Stimulated activated naive CD4-positive, alpha-beta T cell (primary cell): ENCODE measurements around the gene SSBP3.

ENCODE experiments used
- DNase-seq, 6 experiments: peaks; one replicate each; lab custom pipeline; 2025; lab: John Stamatoyannopoulos, UW

The SSBP3 gene

DNA sequence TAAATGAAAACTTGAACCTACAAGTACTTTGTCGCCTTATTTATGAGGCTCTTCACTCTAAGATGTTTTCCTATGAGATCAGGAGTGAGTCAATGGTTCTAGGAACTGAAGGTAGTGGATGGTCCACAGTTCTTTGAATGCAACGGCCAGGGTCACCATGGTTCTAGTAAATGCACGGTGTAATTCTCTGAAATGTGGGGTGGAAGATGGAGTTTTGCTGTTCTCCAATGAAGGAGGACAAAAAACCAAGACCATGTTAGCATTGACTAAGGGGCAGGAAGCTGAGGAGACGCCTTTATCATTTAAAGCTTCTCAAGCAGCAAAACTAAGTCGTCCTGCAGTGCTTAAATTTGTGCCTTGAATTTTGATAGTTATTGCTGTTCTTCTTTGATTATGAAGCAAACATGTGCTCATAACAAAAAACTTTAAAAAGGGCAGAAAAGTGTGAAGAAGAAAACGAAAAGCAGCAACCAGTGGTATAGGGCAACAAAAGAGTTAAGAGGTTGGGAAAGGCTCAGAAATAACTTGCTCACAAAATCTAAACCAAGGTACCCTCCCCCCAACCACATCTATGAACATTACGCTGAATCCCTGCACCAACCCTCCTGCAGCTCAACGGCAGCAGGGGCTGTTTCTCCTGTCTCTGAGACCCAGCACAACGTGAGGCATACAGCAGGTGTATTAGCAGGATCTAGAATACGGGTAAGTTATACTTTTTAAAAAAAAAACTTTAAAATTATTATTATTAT lies 121.2 kb downstream of the SSBP3 start:
- DNase-seq, result peak; percentile 26 to 81 (median 64)

DNA sequence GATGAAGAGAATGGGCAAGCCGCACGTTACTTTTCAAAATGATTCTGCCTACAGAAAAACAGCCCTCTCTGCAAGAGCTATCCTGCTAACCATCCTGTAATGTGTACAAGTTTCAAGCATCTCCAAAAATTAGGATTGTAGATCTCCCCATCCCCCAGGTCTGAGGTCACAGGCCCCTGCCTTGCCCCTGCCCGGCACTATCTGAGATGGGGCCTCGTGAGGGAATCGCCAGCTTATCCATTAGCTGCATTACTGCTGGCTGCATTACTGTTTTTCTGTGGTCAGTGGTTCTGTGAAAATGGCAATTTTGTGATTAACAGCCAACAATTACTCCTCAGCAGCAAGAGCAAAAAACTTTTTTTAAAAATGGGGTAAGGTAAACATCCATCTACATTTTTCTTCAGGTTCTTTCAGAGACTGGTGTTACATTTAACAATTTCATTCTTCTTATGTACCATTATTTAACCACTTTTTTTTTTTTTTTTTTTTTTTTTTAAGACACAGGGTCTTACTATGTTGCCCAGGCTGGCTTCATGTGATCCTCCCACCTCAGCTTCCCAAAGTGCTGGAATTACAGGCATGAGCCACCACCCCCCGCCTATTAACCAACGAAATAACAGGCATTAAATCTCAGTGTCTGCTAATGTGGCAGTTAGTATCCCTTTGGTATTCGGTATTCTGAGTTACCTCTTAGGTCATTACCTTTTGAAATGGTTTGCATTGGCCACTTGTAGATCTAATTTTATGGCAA lies 122.4 kb downstream of the SSBP3 start:
- DNase-seq, result no peak

DNA sequence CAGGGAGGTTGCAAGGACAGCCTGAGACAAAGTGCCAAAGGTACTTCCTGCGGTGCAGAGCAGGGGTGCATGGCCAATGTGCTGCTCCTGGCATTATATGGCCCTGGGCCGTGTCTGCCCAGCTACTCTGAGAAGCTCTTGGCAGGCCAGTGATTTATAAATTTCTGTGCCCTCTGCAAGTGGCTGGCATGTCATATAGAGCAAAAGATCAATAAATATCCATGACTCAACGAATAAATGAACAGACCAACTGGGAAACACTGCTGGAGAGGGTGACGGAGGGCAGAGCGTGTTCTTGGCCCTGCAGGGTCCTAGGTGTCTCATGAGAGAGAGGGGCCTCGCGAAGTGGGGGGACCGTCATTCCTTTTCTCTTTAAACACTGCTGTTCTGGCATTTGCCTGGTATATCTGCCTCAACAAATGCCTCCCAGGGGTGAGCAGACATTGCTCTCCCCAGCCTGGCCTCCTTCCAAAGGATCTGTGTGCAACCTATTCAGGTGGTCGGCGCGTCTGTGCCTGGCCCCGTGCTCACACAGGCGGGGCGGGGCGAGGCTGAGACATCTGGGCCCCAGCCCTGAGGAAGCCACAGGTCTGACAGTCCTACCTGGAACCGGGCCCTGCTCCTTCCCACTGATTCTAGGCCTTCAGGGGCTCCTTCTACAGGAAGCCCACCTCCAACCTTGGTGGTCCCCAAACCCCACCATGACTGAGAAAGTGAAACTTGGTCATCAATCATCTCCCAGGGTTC lies 123.9 kb downstream of the SSBP3 start:
- no peak for DNase-seq

DNA sequence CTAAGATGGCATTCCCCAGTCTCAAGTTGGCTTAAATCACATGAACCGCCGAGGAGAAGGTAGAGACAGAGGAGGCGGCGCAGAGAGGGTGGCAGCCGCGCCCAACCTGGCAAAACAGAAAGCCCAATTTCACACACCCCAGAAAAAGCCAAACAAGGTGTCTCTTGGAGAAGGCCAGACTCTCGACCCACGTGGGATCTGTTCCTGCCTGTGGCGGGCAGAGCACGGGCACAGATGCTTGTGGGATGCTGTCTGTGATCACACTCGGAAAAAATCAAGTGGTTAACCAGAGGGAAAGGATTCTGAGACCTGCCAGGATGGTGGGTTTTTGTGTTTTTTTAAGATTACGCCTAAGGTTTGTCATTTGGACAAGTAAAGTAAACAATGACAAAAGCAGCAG lies 125.5 kb downstream of the SSBP3 start:
- peak in 5 of 6 experiments; percentile 14 to 30 (median 20) for DNase-seq

DNA sequence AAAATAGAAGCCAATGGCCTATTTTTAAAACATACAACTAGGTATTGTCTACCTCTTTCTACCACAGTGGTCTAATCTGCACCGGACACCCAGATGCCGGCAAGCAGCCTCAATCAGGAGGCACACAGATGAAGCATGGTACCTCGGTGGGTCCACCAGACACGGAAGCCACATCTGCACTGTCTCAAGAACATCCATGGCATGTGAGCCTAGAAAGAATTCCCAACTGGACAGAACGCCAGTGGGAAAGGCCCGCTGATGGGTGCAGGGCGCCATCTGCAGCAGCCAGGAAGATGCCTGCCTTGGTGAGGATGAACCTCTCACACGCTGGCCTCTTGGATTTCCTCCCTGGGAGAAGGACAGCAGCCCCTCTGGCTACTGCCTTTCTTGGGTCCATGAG lies 126.7 kb downstream of the SSBP3 start:
- no peak for DNase-seq

DNA sequence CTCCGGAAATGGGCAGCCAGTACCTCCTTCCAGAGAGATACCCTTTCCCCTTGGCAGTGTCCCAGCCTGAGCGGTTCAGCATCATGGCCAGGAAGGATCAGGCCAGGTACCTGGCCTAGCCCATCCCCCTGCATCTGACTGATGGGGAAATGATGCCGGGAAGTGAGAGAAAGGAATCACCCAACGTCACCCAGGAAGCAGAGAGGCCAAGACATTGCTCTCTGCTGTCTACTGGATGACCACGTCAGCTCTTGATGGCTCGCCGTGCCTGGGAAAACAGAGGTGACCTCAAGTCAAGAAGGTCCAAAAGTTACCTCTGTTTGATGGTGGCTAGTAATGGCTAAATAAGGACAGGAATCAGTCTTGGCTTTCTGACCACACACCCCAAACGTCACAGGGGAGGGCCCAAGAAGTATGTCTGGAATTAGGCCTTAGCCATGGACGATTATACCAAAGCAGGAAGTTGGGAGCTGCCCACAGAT lies 127.2 kb downstream of the SSBP3 start:
- no peak for DNase-seq

DNA sequence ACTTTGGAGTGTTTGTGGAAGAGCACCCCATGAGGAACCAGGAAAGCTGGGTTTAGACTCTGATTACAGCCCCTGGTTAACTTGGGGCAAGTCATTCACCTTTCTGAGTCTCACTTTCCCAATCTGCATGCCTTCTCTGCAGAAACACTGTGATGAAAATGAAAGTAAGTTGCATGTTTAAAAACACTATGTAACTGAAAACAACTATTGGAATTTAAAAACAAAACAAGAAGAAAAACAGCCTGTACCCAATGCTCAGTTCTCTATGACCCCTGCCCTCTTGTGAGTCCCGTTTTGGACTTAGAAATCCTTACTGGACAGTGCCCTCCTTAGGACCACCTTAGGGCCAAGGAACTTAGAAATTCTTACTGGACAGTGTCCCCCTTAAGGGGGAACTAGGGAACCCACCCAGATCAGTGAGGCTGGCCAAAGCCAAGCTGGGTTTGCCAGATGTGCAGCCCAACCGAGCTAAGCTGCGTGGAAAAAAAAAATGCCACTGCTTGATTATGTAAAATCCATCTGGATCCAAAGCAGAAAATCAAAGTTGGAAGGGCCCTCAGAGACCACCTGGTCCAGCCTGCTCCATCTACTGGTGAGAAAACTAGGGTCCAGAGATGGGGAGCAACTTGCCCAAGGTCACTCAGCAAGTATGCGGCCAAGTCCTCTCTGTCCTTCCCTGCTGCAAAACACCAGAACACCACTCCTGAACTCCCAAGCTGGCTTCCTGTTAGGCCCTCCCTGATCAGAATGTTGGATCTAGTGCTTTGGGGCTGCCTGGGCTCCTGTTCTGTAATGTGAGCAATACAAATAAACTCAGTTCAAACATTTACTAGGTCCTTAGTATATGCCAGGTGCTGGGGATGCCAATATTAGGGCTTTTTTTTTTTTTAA lies 128.5 kb downstream of the SSBP3 start:
- peak in 2 of 6 experiments; percentile 5 to 14 for DNase-seq

DNA sequence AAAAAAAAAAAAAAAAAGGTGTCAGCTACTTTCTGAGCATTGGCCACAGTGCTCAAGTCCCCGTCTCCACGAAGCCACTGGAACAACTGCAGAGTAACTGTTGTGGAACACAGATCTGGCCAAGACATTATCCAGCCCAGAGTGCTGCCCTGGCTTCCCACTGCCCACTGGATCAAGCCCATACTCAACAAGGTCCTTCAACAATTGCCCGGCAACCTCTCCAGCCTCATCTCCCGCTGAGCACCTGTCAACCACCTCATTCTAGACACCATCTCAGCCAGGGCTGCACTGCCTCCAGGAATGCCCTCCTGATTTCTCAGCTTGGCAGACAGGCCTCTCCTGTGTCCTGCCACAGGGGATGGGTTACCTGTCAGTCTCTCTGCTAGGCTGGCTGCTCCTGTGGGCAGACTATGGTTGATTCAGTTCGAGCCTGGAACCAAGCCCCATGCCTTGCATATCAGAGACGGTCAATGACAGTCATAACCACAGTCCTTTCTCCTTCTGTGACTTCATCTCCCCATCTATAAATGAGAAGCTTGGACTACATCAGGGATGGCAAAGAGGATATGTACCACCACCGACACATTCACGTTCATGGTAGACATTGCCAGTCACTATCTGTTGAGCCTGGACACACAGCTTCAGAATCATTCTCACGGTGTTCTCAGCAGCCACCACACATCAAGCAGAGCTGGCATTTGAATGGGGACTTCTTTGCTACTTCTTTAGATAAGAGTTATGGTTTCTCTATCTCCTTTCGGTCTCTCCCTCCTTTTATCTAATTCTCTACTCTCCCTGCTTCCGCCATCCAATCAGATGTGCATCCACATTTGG lies 129.4 kb downstream of the SSBP3 start:
- no peak for DNase-seq

DNA sequence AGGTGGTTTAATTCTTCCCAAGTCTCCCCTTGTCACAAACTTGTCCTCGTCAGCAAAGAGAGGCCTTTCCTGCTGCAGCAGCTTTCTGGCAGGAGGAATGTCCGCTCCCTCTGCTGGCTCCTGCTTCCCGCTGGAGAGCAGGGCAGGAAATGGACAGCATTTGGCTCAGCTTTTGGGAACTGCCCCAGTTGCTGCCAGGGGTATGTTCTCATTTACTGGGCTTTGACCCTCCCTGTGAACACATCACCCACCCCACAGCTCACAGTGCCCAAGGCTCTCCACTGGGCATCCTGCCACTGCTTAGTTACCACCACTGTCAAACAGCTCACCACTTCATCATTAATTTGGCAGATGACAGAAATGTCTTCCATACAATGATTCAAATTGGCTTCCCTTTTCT lies 130.8 kb downstream of the SSBP3 start:
- no peak for DNase-seq

DNA sequence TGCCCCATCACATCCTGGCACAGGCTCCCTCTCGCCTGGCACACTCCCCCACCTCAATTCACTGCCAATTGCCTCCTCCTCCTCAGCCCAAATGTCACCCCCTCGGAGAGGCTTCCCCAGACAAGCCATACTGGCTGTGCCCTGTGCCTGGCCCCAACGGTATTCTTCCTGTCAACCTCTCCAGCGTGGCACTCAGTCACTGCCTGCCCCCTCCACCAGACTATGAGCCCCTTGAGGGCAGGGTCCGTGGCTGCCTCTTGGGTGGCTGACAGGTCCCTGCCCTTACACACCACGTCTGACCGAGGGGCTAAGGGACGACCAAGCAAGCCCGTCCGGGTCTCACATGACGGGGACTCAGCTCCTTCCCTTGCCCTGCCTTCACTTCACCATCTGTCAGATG lies 131.3 kb downstream of the SSBP3 start:
- DNase-seq, result no peak

DNA sequence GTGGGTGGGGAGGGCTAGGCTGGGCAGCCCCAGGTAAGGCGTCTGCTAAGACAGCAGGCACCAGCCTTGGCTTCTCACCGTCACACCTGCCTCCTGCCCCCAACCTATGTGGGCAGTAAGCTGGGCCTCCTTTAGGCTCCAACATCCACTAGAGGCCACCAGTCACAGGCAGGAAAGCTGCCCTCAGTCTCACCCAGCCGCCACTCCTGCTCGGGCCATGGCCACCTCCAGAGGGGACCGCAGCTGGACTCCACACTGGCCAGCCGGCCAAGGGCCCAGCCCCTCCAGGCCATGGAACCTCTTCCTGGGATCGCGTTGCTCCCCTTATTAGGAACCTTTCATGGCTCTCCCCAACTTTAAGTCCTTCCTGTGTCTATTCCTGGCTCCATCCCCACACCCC lies 131.7 kb downstream of the SSBP3 start:
- no peak for DNase-seq

DNA sequence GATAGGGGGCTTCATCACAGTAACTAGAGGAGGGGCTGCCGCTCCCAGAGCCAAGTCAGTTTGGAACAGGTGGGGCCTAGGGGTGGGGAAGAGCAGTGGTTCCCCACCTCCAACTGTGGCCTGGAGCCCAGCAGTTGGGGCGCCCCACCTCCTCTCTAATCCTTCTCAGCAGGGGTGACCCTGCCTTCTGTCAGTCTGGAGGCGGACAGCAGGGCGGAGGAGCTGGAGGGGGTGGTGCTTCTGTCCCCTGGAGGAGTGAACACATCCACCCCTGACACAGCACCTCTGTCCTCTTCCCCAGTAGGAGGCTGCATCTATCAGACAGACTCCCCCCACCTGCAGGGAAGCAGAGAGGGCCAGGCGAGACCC lies 132.4 kb downstream of the SSBP3 start:
- DNase-seq, result no peak

DNA sequence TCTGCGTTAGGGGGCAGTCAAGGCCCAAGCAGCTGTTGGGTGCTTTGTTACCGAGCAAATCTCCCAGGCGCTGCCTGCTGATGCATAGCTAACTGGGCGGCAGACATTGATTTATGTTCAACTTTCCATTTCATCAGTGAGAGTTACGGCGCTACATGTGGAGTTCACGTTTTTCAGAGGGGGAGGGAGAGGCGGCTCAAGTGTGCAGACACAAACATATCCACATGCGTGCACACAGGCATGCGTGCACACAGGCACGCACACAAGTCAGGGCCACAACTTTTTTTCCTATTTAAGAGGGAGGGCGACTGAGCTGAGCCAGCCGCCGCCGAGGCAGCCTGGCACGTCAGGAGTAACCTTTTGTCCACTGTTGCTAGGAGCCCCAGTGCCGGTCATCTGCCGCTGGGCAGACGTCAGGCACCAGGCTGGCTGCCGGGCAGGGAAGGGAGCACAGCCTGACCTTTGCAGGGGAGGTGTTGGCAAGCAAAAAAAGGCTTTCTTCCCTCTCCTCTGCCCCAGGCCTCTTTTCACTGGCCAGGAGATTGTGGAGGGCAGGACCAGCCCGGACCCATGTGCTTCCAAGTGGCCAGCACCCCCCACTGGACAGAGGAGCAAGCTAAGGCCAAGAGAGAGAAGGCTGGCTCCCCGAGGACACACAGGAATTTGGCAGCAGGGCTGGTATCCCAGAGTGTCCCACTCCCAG lies 133.0 kb downstream of the SSBP3 start:
- no peak for DNase-seq

DNA sequence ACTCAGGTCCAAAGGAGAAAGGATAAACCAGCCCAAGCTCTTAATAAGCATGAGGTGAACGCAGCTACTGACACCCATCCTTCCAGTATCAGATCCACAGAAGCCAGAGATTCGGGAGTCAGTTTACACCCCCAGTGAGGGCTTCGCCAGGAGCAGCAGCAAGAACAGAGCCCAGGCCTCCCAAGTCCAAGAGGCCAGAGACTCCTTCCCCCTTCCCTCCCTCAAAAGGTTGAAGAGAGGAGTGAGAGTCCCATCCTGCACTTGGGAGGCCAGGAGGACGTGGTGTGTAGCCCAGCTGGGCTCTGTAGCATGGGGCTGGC lies 133.5 kb downstream of the SSBP3 start:
- DNase-seq, result no peak

DNA sequence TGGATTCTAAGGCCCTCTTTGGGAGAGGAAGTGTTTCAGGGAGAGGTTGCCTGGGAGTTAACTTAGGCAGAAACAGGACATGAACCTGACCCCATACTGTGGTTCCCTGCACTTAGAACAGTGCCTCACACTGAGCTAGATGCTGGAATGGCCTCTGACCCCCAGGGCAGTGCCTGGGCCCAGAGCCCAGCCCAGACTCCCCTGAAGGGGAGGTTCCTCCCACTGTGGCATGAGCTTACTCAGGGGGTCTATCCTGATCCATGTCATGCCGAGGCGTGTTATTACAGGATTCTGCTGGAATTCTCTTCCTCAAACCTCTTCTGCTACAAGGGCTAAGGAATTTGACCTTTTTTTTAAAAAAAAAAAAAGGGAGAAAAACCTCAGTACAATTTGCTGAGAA lies 134.1 kb downstream of the SSBP3 start:
- no peak for DNase-seq

DNA sequence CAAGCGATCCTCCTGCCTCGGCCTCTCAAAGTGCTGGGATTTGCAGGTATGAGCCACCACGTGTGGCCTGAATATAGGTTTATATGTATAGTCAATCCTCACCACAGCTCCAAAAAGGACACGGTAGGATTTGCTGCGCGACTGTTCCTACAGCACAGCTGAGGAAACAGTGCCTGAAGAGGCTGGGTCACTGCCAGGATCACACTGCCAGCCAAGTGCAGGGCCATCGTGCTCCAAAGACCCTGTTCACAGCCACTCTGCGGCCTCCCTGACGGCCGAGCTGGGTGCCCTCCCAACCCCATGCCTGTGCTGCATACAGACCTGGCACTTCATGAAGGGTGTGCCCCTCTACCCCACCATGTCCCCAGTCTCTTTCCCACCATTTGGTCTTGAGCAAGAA lies 134.9 kb downstream of the SSBP3 start:
- DNase-seq, result no peak

DNA sequence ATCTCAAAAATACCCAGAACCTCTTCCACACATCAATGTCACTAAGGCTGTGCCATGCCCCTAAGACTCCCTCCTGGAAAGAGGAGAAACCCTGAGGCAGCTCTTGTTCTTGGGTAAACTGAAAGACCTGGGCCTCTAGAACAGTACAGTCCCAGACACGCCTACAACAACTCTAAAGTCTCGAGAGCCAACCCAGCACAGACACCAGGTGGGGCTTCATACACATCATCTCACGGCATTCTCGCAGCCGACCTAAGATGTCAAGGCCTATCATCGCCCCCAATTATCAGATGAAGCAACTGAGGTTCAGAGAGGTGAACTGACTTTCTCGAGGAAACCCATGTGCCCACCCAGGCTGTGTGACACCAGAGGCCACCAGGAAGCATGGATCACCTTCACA lies 135.7 kb downstream of the SSBP3 start:
- no peak for DNase-seq

DNA sequence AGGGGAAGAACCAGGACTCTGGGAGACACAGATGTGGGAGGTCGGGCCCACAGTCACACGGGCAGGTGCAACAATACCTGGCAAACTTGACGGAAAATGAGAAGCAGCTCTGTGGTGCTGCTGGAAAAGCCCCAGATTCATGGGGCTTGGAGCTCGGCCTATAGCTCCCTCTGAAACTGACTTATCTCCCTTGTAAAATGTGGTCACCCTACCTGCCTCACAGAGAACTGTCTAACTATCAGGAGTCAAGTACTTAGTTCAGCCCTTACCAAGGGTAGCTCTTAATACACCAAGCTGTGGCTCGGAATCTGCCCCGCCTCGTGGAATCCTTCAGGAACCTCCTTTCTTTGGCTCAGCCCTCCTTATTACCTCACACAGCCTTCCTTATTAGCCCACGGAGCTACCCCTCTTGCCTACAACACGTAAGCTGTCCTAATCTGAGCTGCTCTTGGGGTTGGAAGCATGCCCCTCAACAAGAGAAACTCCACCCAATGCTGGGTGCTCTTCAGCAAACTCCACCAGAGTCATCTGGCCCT lies 137.4 kb downstream of the SSBP3 start:
- no peak for DNase-seq

DNA sequence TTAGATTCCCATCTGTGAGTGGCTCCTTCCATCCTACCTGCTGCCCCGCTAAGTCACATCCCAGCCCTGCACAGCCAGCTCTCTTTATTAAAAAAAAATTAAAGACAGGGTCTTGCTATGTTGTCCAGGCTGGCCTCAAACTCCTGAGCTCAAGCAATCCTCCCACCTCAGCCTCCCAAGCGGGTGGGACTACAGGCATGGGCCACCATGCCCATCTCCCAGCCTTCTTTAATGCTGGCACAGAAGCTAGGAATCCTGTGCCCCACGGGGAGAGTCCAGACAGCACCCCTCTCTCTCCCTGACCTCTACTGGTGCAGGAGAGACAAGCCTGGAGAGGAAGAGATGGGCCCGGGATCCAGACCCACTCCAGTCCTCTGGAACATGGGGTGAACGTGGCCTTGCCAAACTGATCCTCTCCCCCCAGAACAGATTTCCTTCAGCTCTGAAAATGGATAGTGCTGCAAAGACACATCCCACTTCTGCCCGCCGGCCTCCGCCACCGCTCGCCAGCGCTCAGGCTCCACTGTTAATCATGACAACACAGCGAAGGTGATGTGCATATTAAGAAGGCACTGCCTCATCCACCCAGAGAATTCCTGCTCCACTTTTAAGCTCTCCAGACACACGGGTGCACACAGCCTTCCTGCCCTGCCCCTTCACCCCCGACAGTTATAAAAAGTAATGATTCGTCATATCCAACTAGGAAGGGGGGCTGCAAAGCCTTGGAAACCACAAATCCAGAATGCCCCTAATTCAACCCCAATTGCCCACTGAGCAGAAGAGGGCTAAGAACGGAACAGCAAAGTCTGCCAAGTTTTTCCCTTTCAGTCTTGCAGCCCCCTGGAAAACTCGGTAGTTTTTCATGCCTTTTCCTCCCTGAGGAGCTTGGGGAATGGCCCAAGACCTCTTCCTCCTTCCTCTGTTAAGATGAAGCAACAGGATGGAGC lies 138.1 kb downstream of the SSBP3 start:
- DNase-seq, result no peak
